HG03280 (cell line): ENCODE data around the gene MYO1E.

ENCODE experiments used
- ATAC-seq: cut with Tn5 transposase; IDR thresholded peaks from one replicate; pipeline ENCODE4 v1.9.1; 2021; ENCODE audit warnings: mild to moderate bottlenecking, moderate library complexity; ENCODE audit not compliant: unreplicated experiment

Gene MYO1E

DNA sequence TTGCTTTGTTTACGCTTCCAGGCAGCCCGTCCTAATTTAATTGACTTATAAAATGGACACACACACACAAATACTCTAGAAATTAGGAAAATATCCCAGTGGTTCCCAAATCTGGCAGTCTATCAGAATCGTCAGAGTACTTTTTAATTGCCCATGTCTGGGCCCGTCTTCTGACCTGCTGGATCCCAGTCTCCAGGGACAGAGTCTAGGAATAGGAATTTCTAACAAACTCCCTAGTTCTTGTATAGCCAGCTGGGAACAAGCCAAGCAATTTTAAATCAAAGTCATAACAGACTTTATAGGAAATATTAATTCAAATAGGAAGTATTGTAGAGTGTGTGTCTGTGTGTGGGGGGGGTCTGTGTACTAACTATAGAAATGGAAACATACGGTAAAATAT is 132.6 kb downstream of the MYO1E start:
- no peak for ATAC-seq

DNA sequence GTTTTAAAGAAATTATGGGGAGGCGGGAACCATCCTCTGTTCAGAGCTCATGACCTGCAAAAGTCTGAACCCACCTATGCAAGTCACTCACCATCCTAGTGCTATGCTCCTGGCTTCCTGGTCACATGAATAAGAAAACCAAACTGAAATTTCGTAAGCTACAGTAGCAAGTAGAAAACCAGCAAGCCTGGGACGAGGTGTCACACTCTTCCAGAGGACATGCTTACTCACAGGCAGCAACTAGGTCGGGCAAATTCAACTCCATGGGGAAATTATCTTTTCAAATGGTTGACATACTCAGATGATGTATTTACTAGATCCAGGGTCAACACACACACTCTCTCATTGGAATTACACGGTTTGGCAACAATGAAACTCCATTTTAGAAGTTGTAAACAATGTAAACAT is 134.7 kb downstream of the MYO1E start:
- peak; percentile 57 for ATAC-seq

DNA sequence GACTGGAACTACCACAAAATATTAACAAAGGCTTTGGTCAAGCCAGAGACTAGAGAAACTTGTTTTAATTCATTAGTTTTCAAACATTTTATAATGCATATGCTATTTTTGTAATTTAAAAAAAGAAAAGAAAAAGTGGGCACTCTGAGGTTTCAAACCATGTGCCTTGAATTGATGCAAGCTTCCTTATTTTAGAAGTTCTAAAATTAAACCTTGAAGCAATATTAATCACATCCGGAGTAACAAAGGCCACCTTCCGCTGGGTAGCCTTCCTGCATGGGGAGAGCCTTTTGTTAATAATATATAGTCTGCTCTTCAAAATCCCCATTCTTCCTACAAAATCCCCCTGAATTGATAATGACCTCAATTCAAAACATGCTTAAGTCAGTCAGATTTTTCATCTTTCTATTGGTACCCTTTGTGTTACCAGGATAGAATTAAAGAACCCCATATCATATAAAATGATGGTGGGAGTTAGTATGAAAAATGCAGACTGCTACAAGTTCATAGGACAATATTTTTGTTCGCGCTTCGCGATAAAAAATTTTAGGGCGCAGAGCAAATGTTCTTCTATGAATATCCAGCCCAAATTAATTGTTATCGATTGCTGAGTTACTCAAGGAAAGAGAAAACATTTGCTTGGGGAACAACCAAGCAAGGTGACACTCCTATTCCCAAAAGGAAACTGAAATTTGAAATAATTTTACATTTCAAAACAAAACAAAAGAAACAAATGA is 135.4 kb downstream of the MYO1E start:
- peak; percentile 61 for ATAC-seq

DNA sequence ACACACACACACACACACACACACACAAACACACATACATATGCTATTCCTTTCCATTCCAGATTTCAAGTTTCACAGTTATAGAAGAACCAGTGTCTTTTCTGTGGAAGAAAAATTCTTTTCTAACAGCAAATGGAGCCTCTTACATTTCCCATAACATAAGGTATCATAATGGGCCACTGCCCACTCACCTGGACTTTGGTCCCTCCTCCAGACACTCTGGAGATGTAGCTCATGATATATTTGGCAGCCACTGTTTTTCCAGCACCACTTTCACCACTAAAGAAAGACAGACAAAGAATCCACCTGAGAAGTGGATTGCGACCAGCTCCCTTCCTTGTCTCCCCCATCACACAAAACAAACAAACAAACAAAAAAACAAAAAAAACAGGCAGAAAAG is 136.3 kb downstream of the MYO1E start:
- no peak for ATAC-seq

DNA sequence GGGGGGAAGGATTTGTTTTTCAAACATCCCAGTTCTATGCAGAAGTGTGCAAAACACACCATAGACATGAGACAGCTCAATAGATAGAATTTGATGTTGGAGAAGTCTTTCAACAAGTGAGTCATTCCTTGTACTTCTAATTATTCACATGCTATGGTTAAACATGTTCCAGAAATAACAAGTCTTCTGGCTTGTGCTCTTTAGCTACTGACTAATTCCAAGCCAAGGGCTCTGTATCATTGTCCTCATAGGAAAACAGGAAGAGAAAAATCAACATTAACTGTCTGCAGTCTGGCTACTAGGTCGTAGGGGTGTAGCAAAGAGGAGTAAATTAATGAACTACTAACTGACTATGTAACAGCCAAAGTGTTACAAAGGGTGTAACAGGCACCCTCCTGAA is 140.2 kb downstream of the MYO1E start:
- ATAC-seq: no peak

DNA sequence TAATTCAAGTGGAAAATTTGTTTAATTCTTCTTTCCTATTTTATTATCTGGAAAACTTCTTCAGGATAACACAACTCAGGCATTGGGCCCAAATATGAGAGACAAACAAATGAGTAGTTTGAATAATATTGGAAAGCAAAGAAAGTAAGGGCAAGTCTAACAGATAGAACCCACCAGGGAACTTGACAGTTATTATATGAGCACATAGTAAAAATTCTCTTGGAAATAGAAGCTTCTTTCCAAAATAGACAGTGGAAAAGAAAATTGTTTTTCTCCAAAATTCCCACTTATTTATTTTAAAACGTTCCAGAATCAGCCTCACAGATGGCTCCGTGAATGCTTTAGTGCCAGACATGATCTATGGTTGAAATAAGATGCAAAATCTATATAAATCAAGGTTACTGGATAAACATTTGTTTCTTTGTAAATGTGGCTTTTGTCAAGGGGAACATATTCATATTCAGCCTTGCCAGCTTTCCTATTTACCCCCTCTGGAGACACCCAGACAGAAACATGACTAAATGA is 142.1 kb downstream of the MYO1E start:
- no peak for ATAC-seq

DNA sequence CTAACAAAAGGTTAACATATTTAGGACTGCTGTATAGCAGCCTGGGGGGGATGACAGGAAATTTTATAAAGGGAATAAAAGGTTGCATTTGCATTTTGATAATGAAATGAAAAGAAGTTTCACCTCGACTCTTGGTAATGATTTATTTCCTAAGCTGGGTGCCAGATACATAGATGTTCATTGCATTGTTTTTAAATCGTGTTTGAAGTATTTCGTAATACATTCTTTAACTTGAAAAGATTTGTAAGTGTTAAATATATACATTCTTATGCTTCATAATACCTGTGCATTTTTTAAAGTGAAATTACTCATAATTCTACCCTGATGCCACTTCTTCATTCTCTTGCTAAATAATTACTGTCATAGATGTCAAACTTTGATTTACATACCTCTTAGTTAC is 143.2 kb downstream of the MYO1E start:
- ATAC-seq: no peak

DNA sequence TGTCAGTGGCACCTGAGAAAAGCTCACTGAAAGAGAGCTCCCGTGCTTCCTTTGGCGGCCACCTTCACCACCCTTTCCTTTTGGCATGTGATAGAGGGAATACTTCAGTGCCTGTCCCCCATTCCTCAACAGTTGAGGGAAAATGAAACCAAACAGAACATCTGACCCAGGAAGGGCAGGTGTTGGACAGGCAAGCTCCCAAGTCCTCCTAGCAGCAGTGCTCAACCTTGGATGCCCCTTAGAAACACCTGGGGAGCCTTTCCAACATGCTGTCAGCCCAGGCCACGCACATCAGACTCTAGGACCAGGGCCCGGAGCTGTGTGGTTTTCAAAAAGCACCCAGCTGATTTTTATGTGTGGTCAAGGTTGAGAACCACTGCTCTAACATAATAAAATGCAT is 143.7 kb downstream of the MYO1E start:
- ATAC-seq: no peak

DNA sequence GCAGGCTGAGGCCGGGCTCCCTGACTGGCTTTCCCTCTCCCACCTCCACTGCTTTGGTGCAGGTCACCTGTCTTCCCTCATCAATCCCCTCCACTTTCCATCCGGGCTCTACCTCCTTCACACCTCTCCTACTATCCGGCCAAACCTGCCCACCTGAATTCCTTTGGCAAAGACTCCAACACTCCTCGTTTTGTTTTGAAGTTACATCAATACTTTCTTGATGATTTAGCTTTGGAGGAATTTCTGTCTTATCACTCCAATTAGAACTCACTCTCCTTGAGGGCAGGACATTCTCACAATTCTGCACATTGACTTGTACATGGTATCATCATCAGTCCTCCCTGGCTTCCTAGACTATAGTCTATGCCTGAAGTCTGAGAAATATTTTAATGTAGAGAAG is 145.7 kb downstream of the MYO1E start:
- no peak for ATAC-seq

DNA sequence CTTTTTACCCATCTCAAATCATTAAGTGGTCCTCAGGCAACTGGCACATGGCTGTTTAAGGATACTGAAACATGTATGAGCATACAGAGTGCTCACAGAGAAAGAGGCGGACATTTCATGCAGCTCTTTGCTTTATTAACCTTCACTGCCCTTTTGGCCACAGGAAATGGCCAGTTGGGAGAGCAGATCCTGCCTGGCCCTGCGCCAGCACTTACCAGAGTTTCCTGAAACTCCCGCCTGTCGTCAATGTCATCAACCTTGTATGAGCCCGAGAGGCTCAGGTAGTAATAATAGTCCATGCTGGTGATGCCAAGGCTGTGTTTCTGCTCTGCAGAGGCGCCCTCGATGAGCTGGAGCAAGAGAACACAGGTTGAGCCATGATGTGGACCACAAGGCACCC is 148.2 kb downstream of the MYO1E start:
- no peak for ATAC-seq

DNA sequence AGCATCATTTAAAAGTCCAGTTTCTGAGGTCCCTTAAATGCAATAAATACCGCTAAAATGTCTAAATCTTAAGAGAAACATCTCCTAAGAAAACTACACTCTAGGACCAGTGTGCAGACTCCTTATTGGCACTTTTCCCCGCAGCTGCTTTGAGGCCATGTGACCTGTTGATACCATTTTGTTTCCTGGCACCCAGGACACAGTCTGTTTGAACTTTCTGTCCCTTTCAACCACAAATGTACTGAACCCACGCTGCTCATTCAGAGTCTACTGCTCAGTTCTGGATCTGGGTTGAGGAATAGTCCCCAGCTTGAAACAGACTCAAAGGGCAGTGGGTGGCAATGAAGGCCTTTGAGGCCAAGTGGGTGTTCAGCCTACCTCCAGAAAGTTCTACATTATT is 148.9 kb downstream of the MYO1E start:
- ATAC-seq: no peak

DNA sequence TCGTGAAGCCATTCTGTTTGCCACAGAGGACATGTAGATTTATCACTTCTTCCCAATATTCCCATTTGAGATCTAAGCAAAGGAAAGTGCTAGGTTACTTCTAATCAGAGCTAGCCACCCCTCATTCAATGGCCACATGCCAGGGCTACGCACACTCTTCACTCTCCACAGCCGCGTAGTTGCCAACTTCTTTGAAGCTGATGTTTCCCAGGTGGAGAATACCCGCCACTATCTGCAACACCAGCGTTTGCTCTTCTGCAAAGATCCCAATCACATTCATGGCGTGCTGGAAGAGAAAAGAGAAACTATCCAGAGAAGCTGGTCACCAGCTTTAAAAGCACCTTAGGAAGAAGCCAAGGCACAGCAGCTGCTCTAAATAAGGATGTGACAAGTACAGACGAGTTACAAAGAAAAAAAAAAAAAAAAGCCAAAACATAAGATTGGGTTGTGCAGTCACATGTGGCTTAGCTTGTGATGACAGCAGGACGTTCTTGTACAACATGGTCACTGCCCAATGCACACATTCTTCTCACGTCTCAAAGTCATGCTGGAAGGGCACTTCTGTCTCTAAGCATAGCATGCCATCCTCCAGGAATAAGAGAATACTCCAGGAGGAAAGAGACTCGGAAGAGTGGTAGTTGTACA is 149.6 kb downstream of the MYO1E start:
- ATAC-seq: no peak

DNA sequence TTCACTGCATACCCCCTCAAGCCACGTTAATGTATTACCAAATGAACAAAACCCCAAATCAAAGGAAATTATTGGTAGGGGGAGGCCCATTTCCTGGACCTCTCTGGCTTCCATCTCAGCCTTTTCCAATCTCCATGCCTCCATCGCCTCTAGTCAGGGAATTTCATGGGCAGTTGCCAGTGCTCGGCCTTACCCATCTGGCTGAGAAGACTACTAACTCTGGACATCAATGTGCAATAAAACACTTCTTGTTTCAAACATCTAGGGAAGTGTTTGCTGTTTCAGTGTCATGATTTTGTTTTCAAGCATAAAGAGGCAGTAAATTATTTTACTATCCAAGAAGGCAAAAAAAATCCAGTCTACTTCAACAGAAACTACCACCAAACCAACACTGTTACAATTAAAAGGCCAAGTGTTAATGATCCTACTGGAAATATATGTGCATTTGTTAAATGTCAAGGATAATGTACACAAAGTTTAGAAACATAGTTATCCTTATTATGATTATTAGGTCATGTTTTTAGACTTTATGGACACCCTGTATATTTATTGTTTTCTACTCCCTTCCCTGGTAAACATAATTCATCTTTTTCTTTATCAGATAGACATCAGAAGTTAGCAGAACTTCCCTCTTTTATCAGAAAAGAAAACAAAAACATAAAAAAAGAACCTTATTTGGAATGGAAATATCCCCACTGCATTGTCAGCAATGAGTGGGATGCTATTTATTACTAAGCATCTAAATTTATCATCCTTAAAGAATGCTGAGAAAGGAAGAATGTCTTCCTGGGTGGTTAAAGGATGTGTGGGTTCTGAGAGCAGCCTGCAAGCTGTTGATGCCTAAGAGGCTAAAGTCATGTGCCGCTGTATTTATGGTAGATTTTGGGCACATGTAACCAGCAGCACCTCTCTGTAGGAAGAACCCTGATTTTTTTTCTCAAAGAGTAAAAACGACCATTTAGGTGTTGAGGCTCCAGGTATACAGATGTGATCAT is 150.9 kb downstream of the MYO1E start:
- ATAC-seq: no peak

DNA sequence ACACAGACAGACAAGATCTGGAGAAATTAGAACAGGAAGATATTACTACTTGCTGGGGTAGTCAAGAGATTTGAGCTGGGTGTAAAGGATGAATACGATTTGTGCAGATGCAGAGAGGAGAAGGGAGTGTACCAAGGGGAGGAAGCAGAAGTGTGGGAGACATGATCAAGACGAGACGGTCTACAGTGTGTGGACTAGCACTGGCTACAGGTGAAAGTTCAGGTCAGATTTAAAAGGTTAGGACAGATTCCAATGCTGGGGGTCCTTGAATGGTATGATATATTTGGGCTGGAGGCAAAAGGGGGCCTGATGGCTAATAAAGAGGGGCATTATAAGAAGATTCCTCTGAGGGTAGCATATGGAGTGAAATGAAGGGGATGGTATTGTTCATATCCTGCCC is 154.0 kb downstream of the MYO1E start:
- no peak for ATAC-seq

DNA sequence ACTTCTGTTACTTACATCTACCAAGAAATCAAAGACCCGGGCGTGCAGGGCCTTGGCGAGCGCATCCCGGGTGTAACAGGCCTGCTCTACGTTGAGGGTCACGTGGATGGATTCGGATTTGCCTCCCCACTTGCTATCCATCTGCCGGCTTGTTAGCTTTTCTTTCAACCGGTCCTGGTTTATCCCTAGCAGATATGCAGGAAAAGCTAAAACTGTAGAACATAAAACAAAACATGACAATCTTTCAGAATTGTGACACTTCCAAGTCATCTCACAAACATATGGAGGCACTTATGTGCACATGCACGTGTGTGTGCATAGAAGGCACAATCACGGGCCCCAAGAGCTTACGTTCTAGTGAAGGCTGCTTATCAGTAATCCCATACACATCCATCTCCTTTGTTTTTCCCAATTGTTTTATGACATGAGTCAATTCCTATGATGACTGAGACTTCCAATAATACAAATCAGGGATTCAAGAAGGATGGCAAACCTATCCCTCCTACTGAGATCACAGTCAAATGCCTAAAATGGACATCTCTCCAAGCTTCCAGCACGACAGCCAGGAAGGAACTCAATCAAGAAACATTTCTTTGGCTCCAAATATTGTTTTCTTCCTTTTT is 154.7 kb downstream of the MYO1E start:
- no peak for ATAC-seq

DNA sequence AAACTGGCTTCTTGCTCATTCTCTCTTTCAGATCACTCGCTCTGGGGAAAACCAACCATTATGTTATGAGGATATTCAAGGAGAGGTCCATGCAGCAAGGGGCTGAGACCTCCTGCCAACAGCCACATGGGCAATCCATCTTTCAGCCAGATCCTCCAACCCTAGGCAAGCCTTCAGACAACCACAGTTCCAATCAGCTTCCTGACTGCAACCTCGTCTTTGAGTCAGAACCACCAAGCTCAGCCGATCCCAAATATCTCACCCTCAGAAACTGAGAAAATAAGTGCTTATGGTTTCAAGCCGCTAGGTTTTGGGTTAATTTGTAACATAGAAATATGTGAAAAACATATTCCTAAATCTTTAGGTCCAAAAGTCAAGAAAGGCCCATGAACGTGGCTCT is 155.8 kb downstream of the MYO1E start:
- no peak for ATAC-seq

DNA sequence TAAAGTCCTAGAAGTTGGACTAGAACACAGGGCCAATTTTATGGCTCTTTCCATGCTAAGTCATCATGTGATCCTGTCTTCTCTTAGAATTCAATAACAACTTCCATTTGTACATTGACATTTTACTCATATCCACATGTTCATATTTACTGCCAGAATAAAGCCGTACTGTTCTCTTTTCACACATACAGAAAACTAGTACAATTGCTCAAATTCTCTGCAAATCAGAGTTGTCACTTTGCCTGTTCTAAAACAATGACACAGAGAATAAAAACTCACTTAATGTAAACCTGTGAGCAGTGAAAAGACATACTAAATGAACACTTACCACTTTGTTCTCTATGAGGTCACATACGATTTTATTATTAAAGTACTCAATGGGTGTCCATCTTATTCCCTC is 162.5 kb downstream of the MYO1E start:
- ATAC-seq: no peak

DNA sequence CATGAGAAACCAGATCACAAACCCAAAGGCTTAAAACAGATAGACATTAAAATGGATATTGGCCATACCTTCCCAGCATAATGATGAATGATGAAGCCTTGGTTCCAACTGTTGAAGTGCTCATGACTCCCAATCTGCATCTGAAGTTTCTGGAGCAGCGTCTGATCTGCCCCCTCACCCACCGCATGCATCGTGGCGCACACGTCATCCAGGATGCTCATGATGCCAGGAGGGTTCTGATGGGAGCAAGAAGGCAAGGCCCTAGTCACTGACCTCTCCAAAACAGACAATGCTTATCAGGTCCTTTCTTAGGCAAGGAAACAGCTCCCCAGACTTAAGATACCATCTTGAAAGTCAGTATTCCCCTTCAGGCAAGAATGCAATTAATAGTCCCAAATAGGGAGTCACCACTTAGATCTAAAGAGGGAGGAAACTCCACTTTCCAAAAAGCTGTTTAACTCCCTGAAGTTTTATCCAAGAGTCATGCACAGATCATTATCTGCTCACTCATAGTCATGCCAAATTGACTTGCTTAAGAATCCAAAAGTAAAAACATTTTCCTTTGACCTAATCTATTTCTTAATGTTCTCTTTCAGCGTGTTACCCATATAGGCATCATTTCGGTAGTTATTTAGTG is 163.9 kb downstream of the MYO1E start:
- no peak for ATAC-seq

DNA sequence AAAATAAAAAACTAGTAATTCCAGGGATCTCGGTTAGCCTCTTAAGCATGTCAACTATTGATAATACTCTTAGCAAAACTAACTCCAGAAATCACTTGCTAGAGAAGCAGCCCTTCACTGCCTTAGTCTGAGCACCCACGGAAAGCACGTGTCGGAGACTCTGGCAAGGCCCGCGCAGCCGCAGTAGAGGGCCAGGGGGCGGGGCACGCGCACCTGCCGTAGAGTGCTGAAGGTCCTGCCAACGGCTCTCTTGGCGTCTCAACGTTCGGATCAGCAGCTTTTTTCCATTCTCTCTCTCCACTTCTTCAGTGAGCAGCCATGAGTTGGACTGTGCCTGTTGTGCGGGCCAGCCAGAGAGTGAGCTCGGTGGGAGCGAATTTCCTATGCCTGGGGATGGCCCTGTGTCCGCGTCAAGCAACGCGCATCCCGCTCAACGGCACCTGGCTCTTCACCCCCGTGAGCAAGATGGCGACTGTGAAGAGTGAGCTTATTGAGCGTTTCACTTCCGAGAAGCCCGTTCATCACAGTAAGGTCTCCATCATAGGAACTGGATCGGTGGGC is 166.0 kb downstream of the MYO1E start, which contains the start of gene LDHAL6B:
Gene LDHAL6B, plus strand, starts transcription at position 221 of the 561 bp plus-strand sequence. Its CDS starts 98 bp downstream, at position 319.
- no peak for ATAC-seq
